Activated CD4-positive, alpha-beta T cell treated with anti-CD3 and anti-CD28 coated beads for 48 hours (primary cell): Measurements from ENCODE around the gene PARVA.

Experiments used
- DNase-seq: peaks from one replicate; pipeline ENCODE4 v3.0.0-alpha.2; 2020

Gene PARVA

GRCh38 chr11:12560362-12560761 is 183.0 kb downstream of the PARVA start:
- DNase-seq: no peak

GRCh38 chr11:12560861-12561260 is 183.5 kb downstream of the PARVA start:
- no peak for DNase-seq

GRCh38 chr11:12564012-12564411 is 186.6 kb downstream of the PARVA start:
- DNase-seq: no peak

- DNase-seq: no peak
These were observed 188.0 kb downstream of the PARVA start for GRCh38 chr11:12565406-12565805.

GRCh38 chr11:12567746-12568460 is 190.5 kb downstream of the PARVA start:
- no peak for DNase-seq

GRCh38 chr11:12569499-12570425 is 192.4 kb downstream of the PARVA start:
- no peak for DNase-seq

- no peak for DNase-seq
These were observed 196.5 kb downstream of the PARVA start for GRCh38 chr11:12573707-12574485.

GRCh38 chr11:12577725-12578644 is 200.6 kb downstream of the PARVA start:
- DNase-seq: no peak

- no peak for DNase-seq
These were observed 204.0 kb downstream of the PARVA start for GRCh38 chr11:12581416-12581815.

GRCh38 chr11:12581923-12582322 is 204.6 kb downstream of the PARVA start:
- no peak for DNase-seq
